Mucosa of stomach (tissue), 1 donor: ENCODE data around the gene SELENOI.
"Not testable (repeated sequence)": the region's sequence is repeated elsewhere in the genome, so short reads cannot be mapped to it uniquely, and the experiment has no call there.

Experiments
- H3K27me3 ChIP-seq: one replicate; pipeline ENCODE4 v1.7.0; 2013; ENCODE audit warnings: mild to moderate bottlenecking, low read length; ENCODE audit not compliant: control insufficient read depth, insufficient read depth
- H3K36me3 ChIP-seq: one replicate; pipeline ENCODE4 v1.7.0; 2013; ENCODE audit warnings: low read length; ENCODE audit not compliant: control insufficient read depth, insufficient read depth
- H3K4me1 ChIP-seq: one replicate; pipeline ENCODE4 v1.7.0; 2013; ENCODE audit warnings: mild to moderate bottlenecking, low read length; ENCODE audit not compliant: control insufficient read depth, insufficient read depth
- H3K4me3 ChIP-seq: one replicate; pipeline ENCODE4 v1.7.0; 2013; ENCODE audit warnings: low read length
- H3K9ac ChIP-seq: one replicate; pipeline ENCODE4 v1.7.0; 2013; ENCODE audit warnings: mild to moderate bottlenecking, low read length, moderate library complexity
- H3K9me3 ChIP-seq: one replicate; pipeline ENCODE4 v1.7.0; 2013; ENCODE audit warnings: mild to moderate bottlenecking, low read length, moderate library complexity; ENCODE audit not compliant: control insufficient read depth
- donor health status: Pancreatic carcinoma.

The SELENOI gene

DNA sequence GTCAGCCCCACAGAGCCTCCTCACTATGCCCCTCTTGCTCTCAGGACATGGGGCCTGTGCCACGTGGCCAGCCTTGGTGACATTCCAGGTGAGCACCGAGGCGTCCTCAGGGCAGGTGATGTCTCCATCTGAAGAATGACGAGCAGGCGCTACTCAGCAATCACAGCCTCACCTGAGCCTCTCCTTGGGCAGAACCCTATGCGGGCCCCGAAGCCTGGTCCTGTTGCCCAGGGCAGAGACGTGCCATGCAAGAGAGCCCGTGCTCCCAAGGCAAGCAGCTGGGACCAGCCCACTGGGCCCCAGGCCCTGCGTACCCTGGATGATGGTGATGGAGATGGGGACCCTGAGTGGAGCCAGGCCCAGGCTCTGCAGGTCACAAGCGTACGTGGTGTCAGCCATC lies 32.5 kb upstream of the SELENOI start:
- Histone ChIP-seq H3K4me3 (no peak overlapping the region), H3K36me3 (no peaks in the 10 kb centered on the region), H3K9me3 (no peaks in the 10 kb centered on the region), H3K4me1 (peaks cover 7% of the 10 kb centered on the region), H3K9ac (no peak overlapping the region), H3K27me3 (peaks cover 6% of the 10 kb centered on the region)

DNA sequence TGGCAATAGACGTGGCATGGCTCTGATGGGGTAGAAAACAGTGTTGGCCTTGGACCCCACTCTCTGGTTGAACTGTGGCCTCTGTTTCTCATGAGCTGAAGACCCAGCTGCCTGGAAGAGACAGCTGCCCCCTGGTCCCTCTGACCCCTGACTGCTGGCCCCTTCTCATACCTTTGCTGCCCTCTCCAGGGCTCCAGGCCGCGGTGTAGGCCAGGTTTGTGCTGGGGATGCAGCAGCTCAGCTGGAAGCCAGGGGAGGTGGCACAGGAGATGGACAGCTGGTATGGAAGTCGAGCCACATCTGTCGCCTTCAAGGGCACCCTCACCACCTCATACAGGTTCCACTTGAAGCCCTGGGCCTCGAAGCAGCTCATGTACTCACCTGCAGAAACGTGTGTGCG lies 31.7 kb upstream of the SELENOI start:
- peaks cover 6% of the 10 kb centered on the region for H3K27me3 ChIP-seq
- H3K9ac ChIP-seq: no peak overlapping the region
- peaks cover 7% of the 10 kb centered on the region for H3K4me1 ChIP-seq
- H3K36me3 ChIP-seq: no peaks in the 10 kb centered on the region
- no peak overlapping the region for H3K4me3 ChIP-seq
- no peaks in the 10 kb centered on the region for H3K9me3 ChIP-seq

- peaks cover 6% of the 10 kb centered on the region for H3K27me3 ChIP-seq
- H3K9ac ChIP-seq: no peak overlapping the region
- no peaks in the 10 kb centered on the region for H3K9me3 ChIP-seq
- H3K36me3 ChIP-seq: no peaks in the 10 kb centered on the region
- peaks cover 7% of the 10 kb centered on the region for H3K4me1 ChIP-seq
- H3K4me3 ChIP-seq: no peak overlapping the region
These were observed 29.9 kb upstream of the SELENOI start for GRCh38 chr2:26316041-26316440.

DNA sequence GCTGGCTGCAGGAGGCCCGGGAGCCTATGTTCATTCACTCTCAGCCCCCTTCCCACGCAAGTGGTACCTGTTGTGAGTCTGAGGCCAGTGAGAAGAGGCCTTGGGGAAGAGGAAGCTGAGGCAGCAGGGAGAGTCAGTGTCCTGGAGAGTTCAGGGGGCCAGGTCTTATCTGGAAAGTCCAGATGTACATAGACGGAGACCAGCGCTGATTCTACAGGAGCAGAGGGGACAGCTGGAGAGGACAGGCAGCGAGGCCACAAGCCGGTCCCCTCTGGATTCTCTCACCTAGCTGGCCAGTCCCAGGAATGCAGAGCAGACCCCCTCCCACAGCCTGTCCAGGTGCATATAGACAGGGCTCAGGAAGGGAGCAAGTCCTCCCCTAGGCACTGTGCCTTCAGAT lies 29.1 kb upstream of the SELENOI start:
- H3K9ac ChIP-seq: no peak overlapping the region
- H3K4me1 ChIP-seq: peaks cover 7% of the 10 kb centered on the region
- H3K9me3 ChIP-seq: no peaks in the 10 kb centered on the region
- no peaks in the 10 kb centered on the region for H3K36me3 ChIP-seq
- H3K27me3 ChIP-seq: peaks cover 6% of the 10 kb centered on the region
- H3K4me3 ChIP-seq: no peak overlapping the region

GRCh38 chr2:26317377-26318105 lies 28.4 kb upstream of the SELENOI start:
- Histone ChIP-seq H3K4me3 (no peak overlapping the region), H3K9me3 (no peaks in the 10 kb centered on the region), H3K36me3 (no peaks in the 10 kb centered on the region), H3K27me3 (peaks cover 6% of the 10 kb centered on the region), H3K9ac (no peak overlapping the region), H3K4me1 (peaks cover 7% of the 10 kb centered on the region)

GRCh38 chr2:26318950-26319349 lies 27.0 kb upstream of the SELENOI start:
- Histone ChIP-seq H3K4me1 (peaks cover 7% of the 10 kb centered on the region), H3K9ac (no peak overlapping the region), H3K9me3 (no peaks in the 10 kb centered on the region), H3K4me3 (no peak overlapping the region), H3K27me3 (peaks cover 6% of the 10 kb centered on the region), H3K36me3 (no peaks in the 10 kb centered on the region)

GRCh38 chr2:26324479-26324878 lies 21.5 kb upstream of the SELENOI start:
- not testable (repeated sequence) for H3K9ac ChIP-seq, H3K36me3 ChIP-seq, H3K9me3 ChIP-seq, H3K4me1 ChIP-seq, H3K27me3 ChIP-seq, H3K4me3 ChIP-seq

- Histone ChIP-seq H3K9me3 (no peaks in the 10 kb centered on the region), H3K4me1 (no peaks in the 10 kb centered on the region), H3K36me3 (no peaks in the 10 kb centered on the region), H3K27me3 (no peaks in the 10 kb centered on the region), H3K4me3 (no peak overlapping the region), H3K9ac (no peak overlapping the region)
These were observed 21.0 kb upstream of the SELENOI start for GRCh38 chr2:26324903-26325302.

DNA sequence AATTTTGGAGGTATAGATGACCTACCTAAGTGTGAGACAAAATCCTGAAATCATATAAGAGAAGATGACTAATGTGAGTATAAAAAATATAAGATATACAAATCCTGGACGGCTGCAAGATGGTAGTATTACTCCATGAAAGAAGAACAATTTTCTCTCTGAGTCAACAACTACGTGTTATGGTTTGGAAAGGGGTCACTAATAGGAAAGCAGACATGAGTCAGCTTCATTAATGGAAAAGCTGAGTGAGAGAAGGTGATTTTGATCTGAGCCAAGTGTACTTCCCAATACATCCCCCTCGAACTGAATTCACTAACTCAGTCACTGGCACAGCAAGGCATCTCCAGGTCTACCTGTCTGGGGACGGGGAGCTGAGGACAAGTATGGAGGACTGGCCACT lies 20.1 kb upstream of the SELENOI start:
- H3K27me3 ChIP-seq: no peaks in the 10 kb centered on the region
- H3K4me3 ChIP-seq: no peak overlapping the region
- H3K36me3 ChIP-seq: no peaks in the 10 kb centered on the region
- no peaks in the 10 kb centered on the region for H3K4me1 ChIP-seq
- H3K9me3 ChIP-seq: no peaks in the 10 kb centered on the region
- H3K9ac ChIP-seq: no peak overlapping the region

GRCh38 chr2:26326514-26326913 lies 19.4 kb upstream of the SELENOI start:
- H3K36me3 ChIP-seq: no peaks in the 10 kb centered on the region
- no peaks in the 10 kb centered on the region for H3K4me1 ChIP-seq
- H3K9ac ChIP-seq: no peak overlapping the region
- no peak overlapping the region for H3K4me3 ChIP-seq
- no peaks in the 10 kb centered on the region for H3K27me3 ChIP-seq
- no peaks in the 10 kb centered on the region for H3K9me3 ChIP-seq

DNA sequence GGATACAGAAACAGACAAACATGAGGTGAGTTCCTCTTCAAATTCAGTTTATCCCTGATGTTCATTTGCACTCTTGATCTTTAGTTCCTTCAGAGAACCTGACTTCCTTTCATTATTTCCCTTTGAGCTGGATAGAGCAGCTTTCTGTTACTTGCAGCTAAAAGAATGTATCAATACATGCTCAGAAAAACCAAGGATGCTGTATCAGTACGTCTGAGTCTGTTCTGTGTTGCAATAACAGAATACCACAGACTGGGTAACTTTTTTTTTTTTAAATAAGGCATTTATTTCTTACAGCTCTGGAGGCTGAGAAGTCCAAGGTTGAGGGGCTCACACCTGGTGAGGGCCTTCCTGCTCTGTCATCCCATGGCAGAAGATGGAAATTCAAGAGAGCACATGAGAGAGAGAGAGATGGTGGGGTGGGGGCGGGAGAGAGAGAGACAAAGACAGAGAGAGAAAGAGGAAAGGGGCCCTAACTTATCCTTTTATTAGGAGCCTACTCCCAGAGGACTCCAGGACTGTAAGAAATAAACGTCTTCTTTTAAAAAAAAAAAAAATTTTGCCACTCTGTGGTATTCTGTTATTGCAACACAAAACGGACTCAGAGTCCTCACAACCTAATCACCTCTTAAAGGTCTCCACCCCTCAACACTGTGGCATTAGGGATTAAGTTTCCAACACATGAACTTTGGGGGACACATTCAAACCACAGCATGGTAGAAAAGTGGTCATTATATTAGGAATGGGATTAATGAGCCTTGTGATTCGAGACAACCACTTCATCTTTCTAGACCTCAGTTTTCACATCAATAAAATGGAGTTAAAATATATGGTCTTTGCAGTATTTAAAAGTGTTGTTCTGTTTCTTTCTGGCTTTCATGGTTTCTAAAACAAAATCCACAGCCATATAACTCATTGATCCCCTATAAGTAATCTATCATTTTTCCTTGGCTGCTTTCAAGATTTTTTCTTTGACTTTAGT lies 18.4 kb upstream of the SELENOI start:
- no peaks in the 10 kb centered on the region for H3K9me3 ChIP-seq
- H3K4me1 ChIP-seq: no peaks in the 10 kb centered on the region
- no peak overlapping the region for H3K9ac ChIP-seq

GRCh38 chr2:26329083-26329482 lies 16.9 kb upstream of the SELENOI start:
- not testable (repeated sequence) for H3K9me3 ChIP-seq, H3K36me3 ChIP-seq, H3K27me3 ChIP-seq, H3K9ac ChIP-seq, H3K4me3 ChIP-seq, H3K4me1 ChIP-seq

More for the DNA sequence above, 18.4 kb upstream of the SELENOI start:
- no peaks in the 10 kb centered on the region for H3K36me3 ChIP-seq
- H3K4me3 ChIP-seq: no peak overlapping the region
- H3K27me3 ChIP-seq: no peaks in the 10 kb centered on the region
